ENCODE data around the gene GTF2F2. TPM values are rescaled to one million over a fixed set of nuclear protein-coding genes. Genes with fewer than 3 reads are reported as not detected.
"Not testable (repeated sequence)": the region's sequence is repeated elsewhere in the genome, so short reads cannot be mapped to it uniquely, and the experiment has no call there.

GTF2F2 gene
- polyA plus RNA-seq, 4 donors = 21.2 to 32.8 (median 28.7) TPM

GRCh38 chr13:45297456-45298205 lies 177.3 kb downstream of the GTF2F2 start:
- DNase-seq (ENCODE audit: low read depth in 4 of 4, low spot score in 3 of 4) = no peak

DNA sequence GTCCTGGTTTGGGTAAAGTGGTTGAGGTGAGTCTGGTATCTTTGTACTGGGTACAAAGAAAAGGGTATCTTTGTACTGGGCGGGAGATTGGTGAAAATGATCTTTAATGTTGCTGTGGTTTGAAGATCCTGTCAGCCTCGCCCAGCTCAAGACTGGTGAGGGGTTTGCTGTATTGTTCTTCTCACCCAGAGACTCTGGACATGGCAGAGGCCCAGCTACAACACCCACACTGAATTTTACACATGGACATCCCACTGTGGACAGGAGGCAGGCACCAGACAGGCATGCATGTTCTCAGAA lies 177.8 kb downstream of the GTF2F2 start:
- no peak for DNase-seq (ENCODE audit: low read depth in 4 of 4, low spot score in 3 of 4)

- DNase-seq (ENCODE audit: low read depth in 4 of 4, low spot score in 3 of 4) = not testable (repeated sequence)
These were observed 178.2 kb downstream of the GTF2F2 start for GRCh38 chr13:45298550-45298949.

- no peak for DNase-seq (ENCODE audit: low read depth in 4 of 4, low spot score in 3 of 4)
These were observed 178.9 kb downstream of the GTF2F2 start for GRCh38 chr13:45299194-45299593.

GRCh38 chr13:45300190-45300985 lies 180.1 kb downstream of the GTF2F2 start:
- DNase-seq (ENCODE audit: low read depth in 4 of 4, low spot score in 3 of 4) = no peak

DNA sequence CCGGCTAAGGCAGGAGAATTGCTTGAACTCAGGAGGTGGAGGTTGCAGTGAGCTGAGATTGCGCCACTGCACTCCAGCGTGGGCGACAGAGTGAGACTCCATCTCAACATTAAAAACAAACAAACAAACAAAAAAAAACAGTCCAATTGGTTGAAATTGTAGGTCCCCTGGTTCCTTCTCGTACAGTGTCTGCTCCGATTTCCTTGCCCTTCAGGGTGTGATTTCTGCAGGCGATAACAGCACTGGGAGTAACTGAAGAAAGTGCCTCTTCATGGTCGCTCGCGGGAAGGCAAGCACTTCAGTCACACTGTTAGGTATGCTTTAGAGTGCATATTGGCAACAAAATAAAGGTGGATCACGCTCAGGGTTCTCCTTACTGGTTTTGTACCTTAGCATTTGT lies 181.0 kb downstream of the GTF2F2 start:
- DNase-seq (ENCODE audit: low read depth in 4 of 4, low spot score in 3 of 4) = no peak

DNA sequence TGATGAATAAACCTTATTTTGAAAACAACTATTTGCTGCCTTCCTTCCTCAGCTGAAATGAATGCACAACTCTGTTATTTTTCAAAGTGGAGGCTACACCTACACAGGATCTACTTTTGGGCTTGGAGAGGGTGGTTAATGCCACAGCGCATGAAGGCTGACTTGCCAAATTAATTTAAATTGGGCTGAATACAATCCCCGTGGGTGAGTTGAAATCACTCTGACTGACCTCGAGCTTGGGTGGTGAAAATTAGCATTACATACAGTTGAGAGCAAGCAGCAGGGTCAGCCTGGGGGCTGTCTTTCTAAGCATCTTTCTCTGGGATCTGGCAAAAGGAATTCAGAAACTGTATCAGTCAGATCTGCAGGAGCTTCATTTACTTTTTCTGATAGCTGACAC lies 182.2 kb downstream of the GTF2F2 start:
- DNase-seq (ENCODE audit: low read depth in 4 of 4, low spot score in 3 of 4) = no peak

DNA sequence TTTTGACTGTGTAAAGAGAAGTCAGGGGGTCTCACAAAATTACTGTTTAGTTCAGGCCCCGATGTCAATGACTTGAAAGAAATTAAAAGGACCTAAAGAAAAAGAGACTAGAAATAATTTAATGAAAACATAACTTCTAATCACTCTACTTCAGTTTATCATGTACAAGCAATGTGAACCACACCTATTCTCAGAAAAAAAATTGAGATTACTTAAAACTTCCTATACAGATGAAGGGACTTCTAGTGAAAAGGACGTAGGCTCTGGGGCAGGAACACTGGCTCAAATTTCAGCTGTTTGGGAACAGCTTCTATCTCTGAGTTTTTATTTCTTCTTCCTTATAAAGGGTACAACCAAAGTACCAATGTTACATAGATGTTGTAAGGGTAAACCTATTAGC lies 182.7 kb downstream of the GTF2F2 start:
- no peak for DNase-seq (ENCODE audit: low read depth in 4 of 4, low spot score in 3 of 4)

DNA sequence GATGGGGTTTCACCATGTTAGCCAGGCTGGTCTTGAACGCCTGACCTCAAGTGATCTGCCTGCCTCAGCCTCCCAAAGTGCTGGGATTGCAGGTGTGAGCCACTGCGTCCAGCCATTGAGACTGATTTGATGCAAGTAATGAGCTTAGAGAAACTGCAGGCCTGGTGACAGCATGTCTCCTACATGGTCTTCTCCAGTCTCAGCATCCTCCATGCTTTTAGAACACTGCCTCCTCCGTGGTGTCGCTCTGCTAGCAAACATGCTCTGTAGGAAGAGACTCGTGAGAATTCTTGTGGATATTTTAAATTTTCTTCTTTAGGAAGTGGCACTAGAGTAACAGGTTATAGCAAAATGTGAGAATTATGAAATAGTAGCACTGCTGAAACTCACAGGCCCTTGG lies 183.6 kb downstream of the GTF2F2 start:
- no peak for DNase-seq (ENCODE audit: low read depth in 4 of 4, low spot score in 3 of 4)

- no peak for DNase-seq (ENCODE audit: low read depth in 4 of 4, low spot score in 3 of 4)
These were observed 184.8 kb downstream of the GTF2F2 start for GRCh38 chr13:45305079-45305478.

DNA sequence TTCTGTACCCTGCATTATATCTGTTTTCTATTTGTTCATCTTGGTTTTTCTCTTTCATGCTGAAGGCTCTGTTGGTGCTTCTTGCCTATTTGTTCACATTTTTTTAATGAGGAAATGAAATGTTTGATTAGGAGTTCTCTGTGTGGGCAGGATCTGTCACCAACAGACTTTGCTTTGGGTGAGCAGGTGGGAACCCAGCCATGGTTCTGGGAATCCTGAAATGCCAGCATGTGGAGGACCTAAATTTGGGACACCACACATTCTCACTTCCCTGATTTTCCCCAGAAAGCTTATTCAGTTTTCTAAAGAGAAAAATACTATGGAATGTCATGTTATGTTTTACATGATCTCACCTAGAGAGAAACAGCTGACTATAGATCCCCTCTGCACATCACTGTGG lies 186.7 kb downstream of the GTF2F2 start:
- no peak for DNase-seq (ENCODE audit: low read depth in 4 of 4, low spot score in 3 of 4)

DNA sequence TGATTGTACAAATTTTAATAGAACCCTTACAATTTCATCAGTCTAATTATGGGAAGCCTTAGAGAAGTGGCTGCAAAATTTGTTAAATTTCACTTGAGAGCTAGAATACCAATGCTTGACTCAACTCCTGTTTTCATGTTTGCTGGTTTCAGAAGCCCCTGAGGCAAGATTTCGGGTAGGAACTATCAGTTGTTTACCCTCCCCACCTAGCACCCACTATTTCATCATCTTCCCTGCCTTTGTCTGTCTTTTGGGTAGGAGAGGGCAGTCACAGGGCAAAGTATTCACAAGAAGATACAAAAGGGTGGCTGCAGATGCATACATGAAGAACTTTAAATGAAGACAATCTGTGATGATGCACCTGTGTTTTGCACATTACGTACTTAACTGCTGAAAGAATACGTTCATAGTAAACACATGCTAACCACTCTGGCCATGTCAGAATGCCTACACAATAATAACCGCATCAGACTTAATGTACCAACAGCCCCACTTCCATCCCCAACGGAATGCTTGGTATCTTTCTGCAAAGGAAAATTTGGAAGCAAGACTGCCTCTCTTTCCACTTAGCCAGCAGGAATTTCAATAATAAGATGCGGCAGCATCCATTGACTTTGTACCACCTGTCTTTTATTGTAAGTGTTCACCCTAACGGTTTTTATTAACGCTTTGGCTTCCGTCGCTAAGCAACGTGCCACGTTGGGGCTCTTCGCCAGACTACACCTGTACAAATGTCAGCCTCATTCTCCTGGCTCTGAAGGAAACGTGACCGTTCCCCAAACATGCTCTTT lies 190.2 kb downstream of the GTF2F2 start:
- DNase-seq (ENCODE audit: low read depth in 4 of 4, low spot score in 3 of 4) = no peak

- DNase-seq (ENCODE audit: low read depth in 4 of 4, low spot score in 3 of 4) = no peak
These were observed 194.5 kb downstream of the GTF2F2 start for GRCh38 chr13:45314822-45315221.

DNA sequence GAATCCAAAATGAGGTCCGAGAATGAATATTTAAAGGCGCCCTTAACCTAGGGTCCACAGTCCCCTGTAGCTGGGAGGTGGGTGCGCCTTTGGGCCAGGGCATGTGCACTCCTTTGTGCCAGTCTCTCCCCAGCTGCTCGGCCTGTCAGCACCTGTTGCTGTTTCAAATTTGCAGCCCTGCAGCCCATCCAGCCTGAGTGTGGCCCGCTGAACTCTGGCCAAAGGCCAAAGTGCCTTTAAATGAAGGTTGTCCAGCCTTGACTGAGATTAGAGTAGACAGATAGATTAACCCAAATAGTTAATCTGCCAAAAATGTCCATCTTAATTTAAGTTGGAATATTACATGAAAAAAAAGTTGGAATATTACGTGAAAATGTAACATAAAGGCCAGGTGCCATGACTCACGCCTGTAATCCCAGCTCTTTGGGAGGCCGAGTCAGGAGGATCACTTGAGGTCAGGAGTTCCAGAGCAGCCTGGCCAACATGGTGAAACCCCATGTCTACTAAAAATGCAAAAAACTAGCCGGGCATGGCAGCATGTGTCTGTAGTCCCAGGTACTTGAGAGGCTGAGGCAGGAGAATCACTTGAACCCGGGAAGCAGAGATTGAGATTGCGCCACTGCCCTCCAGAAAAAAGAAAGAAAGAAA lies 195.3 kb downstream of the GTF2F2 start:
- DNase-seq (ENCODE audit: low read depth in 4 of 4, low spot score in 3 of 4) = no peak

GRCh38 chr13:45316338-45316737 lies 196.0 kb downstream of the GTF2F2 start:
- DNase-seq (ENCODE audit: low read depth in 4 of 4, low spot score in 3 of 4) = no peak

DNA sequence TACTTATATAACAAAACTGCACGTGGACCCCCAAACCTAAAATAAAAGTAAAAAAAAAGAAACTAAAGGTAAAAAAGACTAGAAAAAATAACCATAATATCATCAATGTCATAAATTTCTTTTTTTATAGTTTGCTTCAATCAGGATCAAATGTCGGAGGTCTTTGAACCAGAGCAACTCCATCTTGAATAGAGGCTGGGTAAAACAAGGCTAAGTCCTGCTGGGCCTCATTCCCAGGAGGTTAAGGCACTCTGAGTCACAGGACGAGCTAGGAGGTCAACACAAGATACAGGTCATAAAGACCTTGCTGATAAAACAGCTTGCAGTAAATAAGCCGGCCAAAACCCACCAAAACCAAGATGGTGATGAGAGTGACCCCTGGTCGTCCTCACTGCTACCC lies 196.7 kb downstream of the GTF2F2 start:
- DNase-seq (ENCODE audit: low read depth in 4 of 4, low spot score in 3 of 4) = no peak

GRCh38 chr13:45320876-45321629 lies 200.7 kb downstream of the GTF2F2 start:
- DNase-seq (ENCODE audit: low read depth in 4 of 4, low spot score in 3 of 4) = no peak

GRCh38 chr13:45325806-45326205 lies 205.5 kb downstream of the GTF2F2 start:
- no peak for DNase-seq (ENCODE audit: low read depth in 4 of 4, low spot score in 3 of 4)

GRCh38 chr13:45327253-45327955 lies 207.1 kb downstream of the GTF2F2 start:
- no peak for DNase-seq (ENCODE audit: low read depth in 4 of 4, low spot score in 3 of 4)

GRCh38 chr13:45328661-45329111 lies 208.4 kb downstream of the GTF2F2 start:
- no peak for DNase-seq (ENCODE audit: low read depth in 4 of 4, low spot score in 3 of 4)
